NB4 (cell line): Measurements from ENCODE around the gene KIAA0930.

Experiments used
- CTCF ChIP-seq: IDR thresholded peaks from one replicate; pipeline ENCODE4 v1.5.1; 2012; ENCODE audit warnings: low read depth, low read length
- POLR2A ChIP-seq: IDR thresholded peaks from 2 replicates; pipeline ENCODE4 v1.6.1; 2011; ENCODE audit warnings: mild to moderate bottlenecking; ENCODE audit not compliant: insufficient read length; ENCODE audit errors: extremely low read depth

GRCh38 chr22:45172881-45173585, 67.7 kb downstream of the KIAA0930 start:
- TF ChIP-seq POLR2A (no peak), CTCF (no peak)
